Measurements from ENCODE around the gene PHIP. TPM values are rescaled to one million over a fixed set of nuclear protein-coding genes. Genes with fewer than 3 reads are reported as not detected.

Gene PHIP
- total RNA-seq, 1 experiment from 2014 or later = 21.2 TPM

DNA sequence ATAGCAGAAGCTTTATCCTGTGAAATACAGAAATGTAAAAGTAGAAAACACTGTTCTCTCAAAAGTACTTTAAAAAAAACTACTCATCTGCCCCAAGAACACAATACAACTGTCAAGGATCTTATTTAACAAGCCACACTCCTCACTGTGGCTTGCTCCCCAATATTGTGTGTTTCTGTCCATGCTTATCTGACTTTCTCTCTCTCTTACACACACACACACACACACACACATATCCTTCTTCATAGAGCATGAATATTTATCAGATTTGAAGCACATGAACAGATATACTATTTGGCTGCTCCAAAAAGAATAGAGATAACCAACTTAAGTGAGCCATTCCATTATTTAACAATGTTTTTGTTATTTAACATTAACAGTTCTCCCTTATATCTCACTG, 3.6 kb upstream of the PHIP start:
- Histone ChIP-seq H3K9me2 (replicated peaks; ENCODE audit: low read length) (no peaks in the 10 kb centered on the region), H3K27me3 (ENCODE audit: low read length) (no peaks in the 10 kb centered on the region), H3K9ac (ENCODE audit: low read length) (no peak overlapping the region), H3K9me3 (ENCODE audit: low read length) (no peaks in the 10 kb centered on the region), H3K27ac (ENCODE audit: low read length) (no peak overlapping the region), H3F3A (ENCODE audit: low read length, unreplicated experiment) (no peaks in the 10 kb centered on the region), H3K36me3 (ENCODE audit: low read depth, low read length) (no peaks in the 10 kb centered on the region), H3K4me3 (ENCODE audit: low read length) (no peak overlapping the region), H3K4me1 (ENCODE audit: insufficient read depth, low read length) (peaks cover 5% of the 10 kb centered on the region; the same call in 1 of the 2 replicates), H2AFZ (ENCODE audit: low read length) (no peak overlapping the region), H3K79me2 (ENCODE audit: low read length) (peaks cover 4% of the 10 kb centered on the region), H3K4me2 (ENCODE audit: low read length) (no peak overlapping the region), H4K20me1 (ENCODE audit: low read length) (0 out of 2 replicates have a peak, but pooled peaks cover under 1% of the 10 kb centered on the region)
- no TSS peak for BruUV-seq (replicated peaks)
- POLR2A ChIA-PET (ENCODE audit: unreplicated experiment) = no interaction called here
- DNase-seq (no peak), ATAC-seq (no peak)
- intact Hi-C loops (cut with micrococcal nuclease) = no loop called here
- TF ChIP-seq EZH2 (IDR thresholded peaks at IDR 0.05; ENCODE audit: low read length, unreplicated experiment) = no peak
- TF ChIP-seq, protein P1, sequence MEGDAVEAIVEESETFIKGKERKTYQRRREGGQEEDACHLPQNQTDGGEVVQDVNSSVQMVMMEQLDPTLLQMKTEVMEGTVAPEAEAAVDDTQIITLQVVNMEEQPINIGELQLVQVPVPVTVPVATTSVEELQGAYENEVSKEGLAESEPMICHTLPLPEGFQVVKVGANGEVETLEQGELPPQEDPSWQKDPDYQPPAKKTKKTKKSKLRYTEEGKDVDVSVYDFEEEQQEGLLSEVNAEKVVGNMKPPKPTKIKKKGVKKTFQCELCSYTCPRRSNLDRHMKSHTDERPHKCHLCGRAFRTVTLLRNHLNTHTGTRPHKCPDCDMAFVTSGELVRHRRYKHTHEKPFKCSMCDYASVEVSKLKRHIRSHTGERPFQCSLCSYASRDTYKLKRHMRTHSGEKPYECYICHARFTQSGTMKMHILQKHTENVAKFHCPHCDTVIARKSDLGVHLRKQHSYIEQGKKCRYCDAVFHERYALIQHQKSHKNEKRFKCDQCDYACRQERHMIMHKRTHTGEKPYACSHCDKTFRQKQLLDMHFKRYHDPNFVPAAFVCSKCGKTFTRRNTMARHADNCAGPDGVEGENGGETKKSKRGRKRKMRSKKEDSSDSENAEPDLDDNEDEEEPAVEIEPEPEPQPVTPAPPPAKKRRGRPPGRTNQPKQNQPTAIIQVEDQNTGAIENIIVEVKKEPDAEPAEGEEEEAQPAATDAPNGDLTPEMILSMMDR (conservative IDR thresholded peaks at IDR 0.05; ENCODE audit: low read depth, low read length) = no peak
- no peak for TF ChIP-seq EZH2phosphoT487 (IDR thresholded peaks at IDR 0.05; ENCODE audit: borderline replicate concordance, low read length)
- CTCF ChIA-PET = no interaction called here

DNA sequence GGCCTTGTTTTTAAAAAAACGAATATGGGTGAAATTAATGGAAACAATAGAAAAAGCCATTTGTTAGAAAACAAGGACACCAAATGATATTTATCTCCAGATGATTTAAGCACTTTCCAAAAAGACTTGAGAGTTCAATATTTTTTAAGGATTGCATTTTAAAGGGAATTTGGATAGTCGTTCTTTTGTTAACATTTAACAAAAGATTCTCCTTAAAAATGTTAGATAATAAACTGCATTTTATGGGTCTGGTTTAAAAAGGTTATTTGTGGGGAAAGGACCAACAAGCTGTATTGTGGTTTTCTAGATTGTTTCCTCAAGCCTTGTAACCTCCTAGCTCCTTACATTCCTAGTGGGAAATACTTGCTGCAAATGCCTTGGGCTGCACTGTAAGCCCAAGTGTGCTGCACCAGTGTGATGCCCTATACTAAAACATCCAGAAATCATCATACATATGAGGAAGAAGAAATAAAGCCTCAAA, 1.5 kb upstream of the PHIP start:
- H2AFZ ChIP-seq (ENCODE audit: low read length) = peak overlapping the region; percentile 99
- DNase-seq (peak; percentile 3), ATAC-seq (no peak)
- H3F3A ChIP-seq (ENCODE audit: low read length, unreplicated experiment) = no peaks in the 10 kb centered on the region
- peaks cover 11% of the 10 kb centered on the region; the same call in 1 of the 2 replicates for H3K4me1 ChIP-seq (ENCODE audit: insufficient read depth, low read length)
- no peaks in the 10 kb centered on the region for H3K27me3 ChIP-seq (ENCODE audit: low read length)
- H3K27ac ChIP-seq (ENCODE audit: low read length) = no peak overlapping the region
- ChIA-PET POLR2A (ENCODE audit: unreplicated experiment) (no interaction called here), CTCF (no interaction called here)
- no peaks in the 10 kb centered on the region; the same call in 1 of the 2 replicates for H3K36me3 ChIP-seq (ENCODE audit: low read depth, low read length)
- H4K20me1 ChIP-seq (ENCODE audit: low read length) = 0 out of 2 replicates have a peak, but pooled peaks cover 9% of the 10 kb centered on the region
- H3K4me2 ChIP-seq (ENCODE audit: low read length) = peak overlapping the region; percentile 92
- no peaks in the 10 kb centered on the region for H3K9me2 ChIP-seq (replicated peaks; ENCODE audit: low read length)
- H3K9me3 ChIP-seq (ENCODE audit: low read length) = no peaks in the 10 kb centered on the region
- peak overlapping the region; percentile 99 for H3K4me3 ChIP-seq (ENCODE audit: low read length)
- BruUV-seq (replicated peaks) = no TSS peak
- peaks cover 25% of the 10 kb centered on the region for H3K79me2 ChIP-seq (ENCODE audit: low read length)
- peak overlapping the region; percentile 95 for H3K9ac ChIP-seq (ENCODE audit: low read length)
- intact Hi-C loops (cut with micrococcal nuclease) = loop anchor here (2.0 to 10.0 kb wide), 3 partner anchors 95 to 458 kb away; partner anchors contain the start of gene LCA5
- TF ChIP-seq EZH2 (IDR thresholded peaks at IDR 0.05; ENCODE audit: low read length, unreplicated experiment) = no peak
- TF ChIP-seq, protein P1 (conservative IDR thresholded peaks at IDR 0.05; ENCODE audit: low read depth, low read length) = no peak
- TF ChIP-seq EZH2phosphoT487 (IDR thresholded peaks at IDR 0.05; ENCODE audit: borderline replicate concordance, low read length) = no peak

DNA sequence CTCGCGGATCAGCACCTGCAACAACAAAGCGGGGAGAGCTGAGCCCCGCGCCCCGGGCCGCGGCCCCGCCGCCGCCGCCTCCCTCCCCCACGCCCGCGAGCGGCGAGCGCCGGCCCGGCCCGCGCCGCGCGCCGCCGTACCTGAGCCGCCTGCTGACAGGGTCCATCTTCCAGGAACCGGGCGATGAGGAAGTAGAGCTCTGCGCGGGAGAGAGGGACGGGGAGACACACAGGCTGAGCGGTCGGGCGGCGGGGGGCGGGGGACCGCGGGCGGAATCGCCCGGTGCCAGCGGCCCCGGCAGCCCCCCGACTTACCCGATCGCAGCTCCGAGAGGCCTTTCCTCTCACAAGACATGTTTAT, 359 bp downstream of the PHIP start:
- Histone ChIP-seq H4K20me1 (ENCODE audit: low read length) (0 out of 2 replicates have a peak, but pooled peaks cover 9% of the 10 kb centered on the region), H3K79me2 (ENCODE audit: low read length) (peaks cover 44% of the 10 kb centered on the region), H3K9me2 (replicated peaks; ENCODE audit: low read length) (no peaks in the 10 kb centered on the region), H3K9ac (ENCODE audit: low read length) (peak overlapping the region; percentile 95), H2AFZ (ENCODE audit: low read length) (peak overlapping the region; percentile 99), H3K27me3 (ENCODE audit: low read length) (no peaks in the 10 kb centered on the region), H3K4me3 (ENCODE audit: low read length) (peak overlapping the region; percentile 99), H3F3A (ENCODE audit: low read length, unreplicated experiment) (no peaks in the 10 kb centered on the region), H3K4me1 (ENCODE audit: insufficient read depth, low read length) (peaks cover 11% of the 10 kb centered on the region; the same call in 1 of the 2 replicates), H3K36me3 (ENCODE audit: low read depth, low read length) (no peaks in the 10 kb centered on the region; the same call in 1 of the 2 replicates), H3K9me3 (ENCODE audit: low read length) (no peaks in the 10 kb centered on the region), H3K4me2 (ENCODE audit: low read length) (peak overlapping the region; percentile 92), H3K27ac (ENCODE audit: low read length) (peak overlapping the region; percentile 75)
- TF ChIP-seq, protein P1 (conservative IDR thresholded peaks at IDR 0.05; ENCODE audit: low read depth, low read length) = no peak
- TF ChIP-seq EZH2phosphoT487 (IDR thresholded peaks at IDR 0.05; ENCODE audit: borderline replicate concordance, low read length) (no peak), EZH2 (IDR thresholded peaks at IDR 0.05; ENCODE audit: low read length, unreplicated experiment) (no peak)
- POLR2A ChIA-PET (ENCODE audit: unreplicated experiment) = interaction anchor here (0.6 kb wide), 2 partner anchors 210 to 660 kb away, joined by 3 to 6 read pairs; partner anchors contain the start of gene IRAK1BP1
- ATAC-seq = peak; percentile 20
- DNase-seq = peak; percentile 16
- CTCF ChIA-PET = no interaction called here
- intact Hi-C loops (cut with micrococcal nuclease) = loop anchor here (1.0 to 10.0 kb wide), 5 partner anchors 97 to 460 kb away; partner anchors contain the start of gene LCA5
- BruUV-seq (replicated peaks) = no TSS peak

Data from PC-3 (cell line).